Osteoblast (primary cell): ENCODE data around the gene PIAS1. TPM values are rescaled to one million over a fixed set of nuclear protein-coding genes. Genes with fewer than 3 reads are reported as not detected.
"Not testable (repeated sequence)": the region's sequence is repeated elsewhere in the genome, so short reads cannot be mapped to it uniquely, and the experiment has no call there.

Experiments
- DNase-seq: peaks from one replicate; pipeline ENCODE4 v3.0.0; 2011; ENCODE audit warnings: low spot score, mixed read lengths; ENCODE audit not compliant: insufficient read length; ENCODE audit errors: missing footprints
- H2AFZ ChIP-seq: 2 replicates; pipeline ENCODE4 v1.6.0; 2011; ENCODE audit warnings: mild to moderate bottlenecking, low read length
- H3K27ac ChIP-seq: 2 replicates; pipeline ENCODE4 v1.5.1; 2011; ENCODE audit warnings: mild to moderate bottlenecking, low read depth, low read length, moderate library complexity
- H3K27me3 ChIP-seq: 2 replicates; pipeline ENCODE4 v1.6.0; 2012; ENCODE audit warnings: mild to moderate bottlenecking, control low read depth, inconsistent platforms, low read length, moderate library complexity; ENCODE audit not compliant: insufficient read depth
- H3K36me3 ChIP-seq: 2 replicates; pipeline ENCODE4 v1.5.1; 2011; ENCODE audit warnings: mild to moderate bottlenecking, low read length, control low read depth, moderate library complexity; ENCODE audit not compliant: insufficient read depth
- H3K4me1 ChIP-seq: 2 replicates; pipeline ENCODE4 v1.5.1; 2011; ENCODE audit warnings: mild to moderate bottlenecking, low read length, control low read depth, moderate library complexity; ENCODE audit not compliant: insufficient read depth
- H3K4me2 ChIP-seq: 2 replicates; pipeline ENCODE4 v1.6.0; 2011; ENCODE audit warnings: mild to moderate bottlenecking, low read length; ENCODE audit not compliant: insufficient read depth
- H3K4me3 ChIP-seq: fragments of 200-600 bp; sonication (generic); 3 replicates; pipeline ENCODE4 v1.5.1; 2012; ENCODE audit warnings: mild to moderate bottlenecking, low read length, inconsistent platforms; ENCODE audit not compliant: insufficient read depth
- H3K79me2 ChIP-seq: 2 replicates; pipeline ENCODE4 v1.6.0; 2012; ENCODE audit warnings: mild to moderate bottlenecking, low read length, control low read depth, inconsistent platforms; ENCODE audit not compliant: insufficient read depth
- H3K9me3 ChIP-seq: 2 replicates; pipeline ENCODE4 v1.5.1; 2011; ENCODE audit warnings: low read depth, low read length, control low read depth
- H4K20me1 ChIP-seq: 2 replicates; pipeline ENCODE4 v1.6.0; 2012; ENCODE audit warnings: mild to moderate bottlenecking, low read length, control low read depth; ENCODE audit not compliant: insufficient read depth
- CTCF ChIP-seq: IDR thresholded peaks from 2 replicates; pipeline ENCODE4 v1.5.1; 2011; ENCODE audit warnings: mild to moderate bottlenecking, low read depth, low read length, moderate library complexity; ENCODE audit errors: extremely low read depth
- total RNA-seq: library from RNA; depleted of rRNA; stranded (reverse); fragments of >200 nt; gene quantifications from 2 replicates; pipeline ENCODE4 v1.2.3, GENCODE V29; 2012

PIAS1 gene
- total RNA-seq, 1 donor: 29.0 TPM

- Histone ChIP-seq H3K79me2 (peaks cover 4% of the 10 kb centered on the region), H3K4me1 (peaks cover 7% of the 10 kb centered on the region), H3K4me3 (no peak overlapping the region), H3K4me2 (no peak overlapping the region), H3K27ac (no peak overlapping the region), H3K27me3 (no peaks in the 10 kb centered on the region), H4K20me1 (no peaks in the 10 kb centered on the region), H3K36me3 (no peaks in the 10 kb centered on the region), H2AFZ (no peak overlapping the region), H3K9me3 (no peaks in the 10 kb centered on the region)
- TF ChIP-seq CTCF: no peak
- no peak for DNase-seq
Measured at GRCh38 chr15:68234060-68234459, 179.9 kb downstream of the PIAS1 start.

DNA sequence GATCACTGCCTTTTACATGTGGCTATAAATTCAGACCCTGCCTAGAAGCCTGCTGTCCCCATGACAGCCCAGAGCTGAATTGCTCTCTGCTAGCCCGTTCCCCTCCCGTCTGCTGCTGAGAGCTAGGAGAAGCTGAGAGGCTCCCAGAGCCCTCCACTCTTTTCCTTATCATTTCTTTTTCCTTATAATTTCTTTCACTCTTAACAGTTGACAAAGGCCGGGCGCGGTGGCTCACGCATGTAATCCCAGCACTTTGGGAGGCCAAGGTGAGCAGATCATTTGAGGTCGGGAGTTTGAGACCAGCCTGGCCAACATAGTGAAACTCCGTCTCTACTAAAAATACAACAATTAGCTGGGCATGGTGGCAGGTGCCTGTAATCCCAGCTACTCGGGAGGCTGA is 180.4 kb downstream of the PIAS1 start:
- not testable (repeated sequence) for H3K36me3 ChIP-seq, H3K9me3 ChIP-seq, H4K20me1 ChIP-seq, H3K79me2 ChIP-seq, H3K4me2 ChIP-seq, H3K27ac ChIP-seq, H3K4me1 ChIP-seq, H3K27me3 ChIP-seq, DNase-seq, H3K4me3 ChIP-seq, H2AFZ ChIP-seq

DNA sequence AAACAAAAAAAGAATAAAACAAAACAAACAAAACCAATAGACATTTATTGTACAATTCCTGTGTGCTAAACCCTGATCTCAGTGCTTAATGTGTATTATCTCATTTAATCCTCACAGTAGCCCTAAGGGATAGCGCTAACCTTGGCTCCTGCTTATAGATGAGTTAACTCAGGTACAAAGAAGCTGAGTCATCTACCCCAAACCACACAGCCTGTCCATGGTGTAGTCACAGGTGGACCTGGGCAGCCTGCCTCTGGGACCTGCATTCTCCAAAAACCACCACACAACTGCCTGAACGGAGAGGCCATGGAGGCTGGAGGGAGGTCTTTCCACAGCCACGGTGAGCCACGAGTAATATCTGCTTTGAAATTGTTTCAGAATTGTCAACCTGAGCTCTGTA is 180.9 kb downstream of the PIAS1 start:
- Histone ChIP-seq H3K4me1 (peaks cover 4% of the 10 kb centered on the region), H3K79me2 (no peaks in the 10 kb centered on the region), H3K9me3 (no peaks in the 10 kb centered on the region), H3K27ac (no peak overlapping the region), H2AFZ (no peak overlapping the region), H3K27me3 (no peaks in the 10 kb centered on the region), H3K4me3 (no peak overlapping the region), H3K36me3 (no peaks in the 10 kb centered on the region), H3K4me2 (no peak overlapping the region), H4K20me1 (no peaks in the 10 kb centered on the region)
- no peak for DNase-seq
- no peak for TF ChIP-seq CTCF

DNA sequence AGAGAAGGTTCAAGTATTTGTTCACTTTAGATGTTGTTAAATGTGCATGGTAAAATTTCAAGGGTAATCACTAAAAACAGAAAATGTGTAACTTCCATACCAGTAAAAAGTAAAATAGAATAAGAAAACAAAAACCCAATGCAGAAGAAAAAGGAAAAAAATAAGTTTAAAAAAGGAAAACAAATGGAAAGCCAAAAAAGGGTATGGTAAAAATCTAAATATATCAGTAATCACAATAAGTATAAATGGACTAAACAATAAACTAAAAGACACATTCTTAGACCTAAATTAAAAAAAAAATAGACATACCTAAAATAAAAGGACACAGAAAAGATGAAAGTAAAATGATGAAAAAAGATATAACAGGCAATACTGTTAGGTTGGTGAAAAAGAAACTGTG is 184.9 kb downstream of the PIAS1 start:
- no peaks in the 10 kb centered on the region for H4K20me1 ChIP-seq
- H2AFZ ChIP-seq: no peak overlapping the region
- no peaks in the 10 kb centered on the region for H3K27me3 ChIP-seq
- H3K4me1 ChIP-seq: peaks cover 5% of the 10 kb centered on the region
- no peak overlapping the region for H3K27ac ChIP-seq
- no peak for DNase-seq
- H3K79me2 ChIP-seq: no peaks in the 10 kb centered on the region
- no peak overlapping the region for H3K4me2 ChIP-seq
- no peak overlapping the region for H3K4me3 ChIP-seq
- H3K36me3 ChIP-seq: no peaks in the 10 kb centered on the region
- H3K9me3 ChIP-seq: no peaks in the 10 kb centered on the region
- TF ChIP-seq CTCF: no peak
